ENCODE data around the gene HOXA4. TPM values are rescaled to one million over a fixed set of nuclear protein-coding genes. Genes with fewer than 3 reads are reported as not detected.

Gene HOXA4
- total and polyA plus RNA-seq, 2 of the 8 experiments (the other 6 are each of a cell fraction or from before 2014, with no cell fraction given), result not detected

- no peak for TF ChIP-seq KDM4A (IDR thresholded peaks at IDR 0.05; ENCODE audit: low read depth, low read length, severe bottlenecking)
- TF ChIP-seq SUZ12 (IDR thresholded peaks at IDR 0.05; ENCODE audit: low read length), result peak; percentile 90
- peak; percentile 88 for TF ChIP-seq YY1 (IDR thresholded peaks at IDR 0.05; ENCODE audit: low read depth, low read length)
- no peak for TF ChIP-seq USF2 (IDR thresholded peaks at IDR 0.05; ENCODE audit: low read length)
Observed at GRCh38 chr7:27101171-27101956, 29.2 kb downstream of the HOXA4 start (continued).
